ENCODE results near the gene TLX2. TPM values are rescaled to one million over a fixed set of nuclear protein-coding genes. Genes with fewer than 3 reads are reported as not detected.
A peak's percentile ranks its signal among the peaks of the same experiment; 100 is the strongest.

TLX2 gene
- total and polyA plus RNA-seq, 2 of the 13 experiments (the other 11 are each of a cell fraction or from before 2014, with no cell fraction given): 0.05 to 0.20 TPM

GRCh38 chr2:74512744-74513604 lies 1.3 kb upstream of the TLX2 start (continued):
- no peak for TF ChIP-seq THAP9 (CRISPR knock-in tag; IDR thresholded peaks at IDR 0.05; ENCODE audit: borderline replicate concordance)
- peak; percentile 47; the same call in 1 of the 2 replicates for TF ChIP-seq ZNF607 (CRISPR knock-in tag; IDR thresholded peaks at IDR 0.05; ENCODE audit: borderline replicate concordance)
- TF ChIP-seq FOXA1 (IDR thresholded peaks at IDR 0.05): no peak
- no peak for TF ChIP-seq FOXA1 (CRISPR knock-in tag; IDR thresholded peaks at IDR 0.05)
- no peak for TF ChIP-seq ZNF776 (CRISPR knock-in tag; IDR thresholded peaks at IDR 0.05)
- TF ChIP-seq CTCF (CRISPR knock-in tag; IDR thresholded peaks at IDR 0.05): no peak
- TF ChIP-seq SIN3B (IDR thresholded peaks at IDR 0.05; ENCODE audit: low read length): no peak
- no peak for TF ChIP-seq ZSCAN20 (CRISPR knock-in tag; IDR thresholded peaks at IDR 0.05; ENCODE audit: borderline replicate concordance)
- TF ChIP-seq IRF9 (CRISPR knock-in tag; IDR thresholded peaks at IDR 0.05; ENCODE audit: borderline replicate concordance): peak; percentile 59; the same call in 1 of the 2 replicates
- no peak for TF ChIP-seq ZNF274 (CRISPR knock-in tag; IDR thresholded peaks at IDR 0.05)
- TF ChIP-seq TRIM24 (CRISPR knock-in tag; IDR thresholded peaks at IDR 0.05): no peak
- no peak for TF ChIP-seq SMAD9 (CRISPR knock-in tag; IDR thresholded peaks at IDR 0.05)
- TF ChIP-seq SETDB1 (CRISPR knock-in tag; IDR thresholded peaks at IDR 0.05; ENCODE audit: borderline replicate concordance): no peak
- TF ChIP-seq NFRKB (IDR thresholded peaks at IDR 0.05): no peak
- TF ChIP-seq SALL1 (CRISPR knock-in tag; IDR thresholded peaks at IDR 0.05): no peak
- no peak for TF ChIP-seq THRA (CRISPR knock-in tag; IDR thresholded peaks at IDR 0.05; ENCODE audit: borderline replicate concordance)
- TF ChIP-seq MTA1 (CRISPR knock-in tag; IDR thresholded peaks at IDR 0.05; ENCODE audit: borderline replicate concordance): no peak
- no peak for TF ChIP-seq TCF7 (IDR thresholded peaks at IDR 0.05; ENCODE audit: low read depth)
- TF ChIP-seq SATB2 (CRISPR knock-in tag; IDR thresholded peaks at IDR 0.05): no peak
- TF ChIP-seq NKX3-1 (CRISPR knock-in tag; IDR thresholded peaks at IDR 0.05): no peak
- TF ChIP-seq ZIK1 (CRISPR knock-in tag; IDR thresholded peaks at IDR 0.05; ENCODE audit: borderline replicate concordance, low read depth): no peak
- no peak for TF ChIP-seq TEAD2 (CRISPR knock-in tag; IDR thresholded peaks at IDR 0.05)
- no peak for TF ChIP-seq RFXANK (CRISPR knock-in tag; IDR thresholded peaks at IDR 0.05)
- peak; percentile 7 for TF ChIP-seq TEAD3 (CRISPR knock-in tag; optimal IDR thresholded peaks at IDR 0.05; ENCODE audit: borderline replicate concordance)
- peak; percentile 58; the same call in 1 of the 2 replicates for TF ChIP-seq KDM3A (CRISPR knock-in tag; IDR thresholded peaks at IDR 0.05; ENCODE audit: low read depth)

All from HepG2 (cell line).